Posterior vena cava (tissue), 2 donors: ENCODE data around the gene SRPK3. TPM values are rescaled to one million over a fixed set of nuclear protein-coding genes. Genes with fewer than 3 reads are reported as not detected.

Experiments used
- DNase-seq: peaks from one replicate; pipeline ENCODE4 v3.0.0-alpha.2; 2020; ENCODE audit warnings: low spot score
- intact Hi-C, 2 donors: fragments of 100-400 bp; cut with DNase I; formaldehyde crosslinking; loops; one replicate each; pipeline versions ENCODE4 v1.14.1 to v1.14.2; 2022 to 2023
- total RNA-seq, 2 donors: library from RNA; stranded (reverse); fragmentation: NEBNext Ultra II Directional; extraction: Animal tissue kit (Norgen Biotek cat#: 25700); gene quantifications; one replicate each; pipeline ENCODE4 v1.2.1, GENCODE V29; 2021
- donor health status: DM: yes; HTN: yes; CAD: no.
- donor health status: DM: yes; HTN: yes; CAD: no.

SRPK3 gene
- total RNA-seq, 2 donors from 2014 or later = 5.4 to 9.8 TPM

GRCh38 chrX:153778181-153778580 lies 2.7 kb upstream of the SRPK3 start:
- DNase-seq = no peak
- intact Hi-C loops = loop anchor here in 1 of 2 donors (5.0 kb wide), 1 partner anchor 739 kb away; the partner anchor contains the start of gene FAM3A

GRCh38 chrX:153778684-153779101 lies 2.1 kb upstream of the SRPK3 start:
- no peak for DNase-seq
- intact Hi-C loops = loop anchor here in 1 of 2 donors (5.0 kb wide), 1 partner anchor 739 kb away; the partner anchor contains the start of gene FAM3A

GRCh38 chrX:153779891-153780677 lies 757 bp upstream of the SRPK3 start:
- no peak for DNase-seq

GRCh38 chrX:153781428-153782047 lies 697 bp downstream of the SRPK3 start:
- intact Hi-C loops = no loop called here
- DNase-seq = no peak

More at GRCh38 chrX:153779891-153780677, 757 bp upstream of the SRPK3 start:
- intact Hi-C loops = loop anchor here in 1 of 2 donors (5.0 kb wide), 1 partner anchor 737 kb away; the partner anchor contains the start of gene FAM3A

GRCh38 chrX:153782313-153782712 lies 1.5 kb downstream of the SRPK3 start:
- no peak for DNase-seq
- intact Hi-C loops = no loop called here

- intact Hi-C loops = no loop called here
These were observed 2.0 kb downstream of the SRPK3 start for GRCh38 chrX:153782871-153783270.

GRCh38 chrX:153783378-153784013 lies 2.7 kb downstream of the SRPK3 start:
- DNase-seq = no peak
- intact Hi-C loops = no loop called here

More at GRCh38 chrX:153782871-153783270, 2.0 kb downstream of the SRPK3 start:
- DNase-seq = no peak

GRCh38 chrX:153784325-153784967 lies 3.6 kb downstream of the SRPK3 start:
- no peak for DNase-seq
- intact Hi-C loops = no loop called here

- DNase-seq = no peak
- intact Hi-C loops = no loop called here
These were observed 5.8 kb downstream of the SRPK3 start for GRCh38 chrX:153786669-153787068.

GRCh38 chrX:153789654-153790053 lies 8.8 kb downstream of the SRPK3 start:
- intact Hi-C loops = loop anchor here in 1 of 2 donors (10.0 kb wide), 1 partner anchor 135 kb away; the partner anchor contains the start of gene ARHGAP4

GRCh38 chrX:153791104-153791852 lies 10.4 kb downstream of the SRPK3 start:
- intact Hi-C loops = loop anchor here in 1 of 2 donors (10.0 kb wide), 1 partner anchor 134 kb away; the partner anchor contains the start of gene ARHGAP4
- no peak for DNase-seq

More at GRCh38 chrX:153789654-153790053, 8.8 kb downstream of the SRPK3 start:
- no peak for DNase-seq

GRCh38 chrX:153792368-153792767 lies 11.5 kb downstream of the SRPK3 start:
- intact Hi-C loops = loop anchor here in 1 of 2 donors (10.0 kb wide), 1 partner anchor 132 kb away; the partner anchor contains the start of gene ARHGAP4
- DNase-seq = no peak

GRCh38 chrX:153793291-153793690 lies 12.4 kb downstream of the SRPK3 start:
- intact Hi-C loops = loop anchor here in 1 of 2 donors (10.0 kb wide), 1 partner anchor 132 kb away; the partner anchor contains the start of gene ARHGAP4
- no peak for DNase-seq

- intact Hi-C loops = loop anchor here in 1 of 2 donors (10.0 kb wide), 1 partner anchor 131 kb away; the partner anchor contains the start of gene ARHGAP4
- peak; percentile 98 for DNase-seq
These were observed 13.4 kb downstream of the SRPK3 start, which contains the start of the genes IDH3G and SSR4 for GRCh38 chrX:153794018-153794896. TSS of gene IDH3G (minus strand) at chrX:153794375. CDS start at chrX:153794326, 49 bp downstream. TSS of gene SSR4 (plus strand) at chrX:153794668. CDS start at chrX:153794688, 20 bp downstream.

- intact Hi-C loops = loop anchor here in 1 of 2 donors (10.0 kb wide), 1 partner anchor 130 kb away; the partner anchor contains the start of gene ARHGAP4
- no peak for DNase-seq
These were observed 14.3 kb downstream of the SRPK3 start for GRCh38 chrX:153794897-153795816.
